Raji (cell line): ENCODE measurements around the gene GPR12.

Source experiments
- POLR2A ChIP-seq: IDR thresholded peaks from 2 replicates; pipeline ENCODE4 v1.6.1; 2011; ENCODE audit warnings: low read depth, low read length, control low read depth; ENCODE audit not compliant: insufficient read depth

Gene GPR12

GRCh38 chr13:26759249-26759906 lies 1.2 kb downstream of the GPR12 start:
- TF ChIP-seq POLR2A, result no peak

- TF ChIP-seq POLR2A, result no peak
Measured at GRCh38 chr13:26758496-26759157, 2.0 kb downstream of the GPR12 start.

GRCh38 chr13:26756961-26757360 lies 3.6 kb downstream of the GPR12 start:
- no peak for TF ChIP-seq POLR2A

- TF ChIP-seq POLR2A, result no peak
Measured at GRCh38 chr13:26752671-26753070, 7.9 kb downstream of the GPR12 start.

- TF ChIP-seq POLR2A, result no peak
Measured at GRCh38 chr13:26749905-26750304, 10.7 kb downstream of the GPR12 start.

GRCh38 chr13:26749285-26749684 lies 11.3 kb downstream of the GPR12 start:
- no peak for TF ChIP-seq POLR2A

- no peak for TF ChIP-seq POLR2A
Measured at GRCh38 chr13:26747706-26748105, 12.9 kb downstream of the GPR12 start.

GRCh38 chr13:26743971-26744370 lies 16.6 kb downstream of the GPR12 start:
- TF ChIP-seq POLR2A, result no peak

- TF ChIP-seq POLR2A, result no peak
Measured at GRCh38 chr13:26742691-26743358, 17.8 kb downstream of the GPR12 start.

- TF ChIP-seq POLR2A, result no peak
Measured at GRCh38 chr13:26735677-26736076, 24.9 kb downstream of the GPR12 start.

GRCh38 chr13:26727633-26728032 lies 33.0 kb downstream of the GPR12 start:
- no peak for TF ChIP-seq POLR2A

- TF ChIP-seq POLR2A, result no peak
Measured at GRCh38 chr13:26727122-26727521, 33.5 kb downstream of the GPR12 start.

- no peak for TF ChIP-seq POLR2A
Measured at GRCh38 chr13:26726684-26727083, 33.9 kb downstream of the GPR12 start.

GRCh38 chr13:26722321-26722720 lies 38.3 kb downstream of the GPR12 start:
- no peak for TF ChIP-seq POLR2A

GRCh38 chr13:26721251-26722121 lies 39.1 kb downstream of the GPR12 start:
- TF ChIP-seq POLR2A, result no peak
